ENCODE data around the gene AFM. TPM values are rescaled to one million over a fixed set of nuclear protein-coding genes. Genes with fewer than 3 reads are reported as not detected.

AFM gene, protein sequence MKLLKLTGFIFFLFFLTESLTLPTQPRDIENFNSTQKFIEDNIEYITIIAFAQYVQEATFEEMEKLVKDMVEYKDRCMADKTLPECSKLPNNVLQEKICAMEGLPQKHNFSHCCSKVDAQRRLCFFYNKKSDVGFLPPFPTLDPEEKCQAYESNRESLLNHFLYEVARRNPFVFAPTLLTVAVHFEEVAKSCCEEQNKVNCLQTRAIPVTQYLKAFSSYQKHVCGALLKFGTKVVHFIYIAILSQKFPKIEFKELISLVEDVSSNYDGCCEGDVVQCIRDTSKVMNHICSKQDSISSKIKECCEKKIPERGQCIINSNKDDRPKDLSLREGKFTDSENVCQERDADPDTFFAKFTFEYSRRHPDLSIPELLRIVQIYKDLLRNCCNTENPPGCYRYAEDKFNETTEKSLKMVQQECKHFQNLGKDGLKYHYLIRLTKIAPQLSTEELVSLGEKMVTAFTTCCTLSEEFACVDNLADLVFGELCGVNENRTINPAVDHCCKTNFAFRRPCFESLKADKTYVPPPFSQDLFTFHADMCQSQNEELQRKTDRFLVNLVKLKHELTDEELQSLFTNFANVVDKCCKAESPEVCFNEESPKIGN
- not detected for total RNA-seq
- not detected for polyA plus RNA-seq
- long read RNA-seq, donor 1, result 0 reads
- long read RNA-seq, donor 2, result 0 reads
- long read RNA-seq, donor 3, result 0 reads

DNA sequence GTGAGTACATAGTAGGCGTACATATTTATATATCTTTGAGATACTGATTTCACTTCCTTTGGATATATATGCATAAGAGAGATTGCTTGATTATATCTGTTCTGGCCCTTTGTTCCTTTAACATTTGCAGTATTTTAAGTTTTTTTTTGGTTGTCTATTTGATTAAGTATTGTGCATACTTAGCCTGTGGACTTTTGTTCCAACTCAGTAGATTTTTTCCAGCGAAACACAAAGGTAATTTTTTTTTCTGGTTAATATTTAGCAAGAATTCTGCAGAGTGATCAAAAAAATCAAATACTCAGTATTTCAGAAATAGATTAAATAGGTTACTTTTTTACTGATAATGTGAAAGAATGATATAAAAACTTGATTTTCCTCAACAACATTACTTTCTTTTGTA, at the start of gene AFM:
Gene AFM (plus strand): TSS at position 388 of the 400 bp plus-strand sequence. CDS start 31 bp downstream, outside the sequence.
- no peak within 1 kb of the TSS for H3K27ac ChIP-seq
- no peaks in the 10 kb centered on the region for H3K27me3 ChIP-seq
- intact Hi-C loops (cut with DNase I), result no loop called here
- H3K4me1 ChIP-seq, result no peaks in the 10 kb centered on the region
- no peak for TF ChIP-seq POLR2A (IDR thresholded peaks at IDR 0.05)
- TF ChIP-seq, protein P1, sequence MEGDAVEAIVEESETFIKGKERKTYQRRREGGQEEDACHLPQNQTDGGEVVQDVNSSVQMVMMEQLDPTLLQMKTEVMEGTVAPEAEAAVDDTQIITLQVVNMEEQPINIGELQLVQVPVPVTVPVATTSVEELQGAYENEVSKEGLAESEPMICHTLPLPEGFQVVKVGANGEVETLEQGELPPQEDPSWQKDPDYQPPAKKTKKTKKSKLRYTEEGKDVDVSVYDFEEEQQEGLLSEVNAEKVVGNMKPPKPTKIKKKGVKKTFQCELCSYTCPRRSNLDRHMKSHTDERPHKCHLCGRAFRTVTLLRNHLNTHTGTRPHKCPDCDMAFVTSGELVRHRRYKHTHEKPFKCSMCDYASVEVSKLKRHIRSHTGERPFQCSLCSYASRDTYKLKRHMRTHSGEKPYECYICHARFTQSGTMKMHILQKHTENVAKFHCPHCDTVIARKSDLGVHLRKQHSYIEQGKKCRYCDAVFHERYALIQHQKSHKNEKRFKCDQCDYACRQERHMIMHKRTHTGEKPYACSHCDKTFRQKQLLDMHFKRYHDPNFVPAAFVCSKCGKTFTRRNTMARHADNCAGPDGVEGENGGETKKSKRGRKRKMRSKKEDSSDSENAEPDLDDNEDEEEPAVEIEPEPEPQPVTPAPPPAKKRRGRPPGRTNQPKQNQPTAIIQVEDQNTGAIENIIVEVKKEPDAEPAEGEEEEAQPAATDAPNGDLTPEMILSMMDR (IDR thresholded peaks at IDR 0.05), result no peak
- 45 to 49% (median 47%) methylated on average over 2 of the region's 2 CpGs for WGBS, 4 donors
- DNase-seq, result no peak
- H3K9me3 ChIP-seq, result no peaks in the 10 kb centered on the region
- H3K36me3 ChIP-seq, result no peaks in the 10 kb centered on the region
- ATAC-seq, result no peak
- H3K4me3 ChIP-seq, result no peak within 1 kb of the TSS

DNA sequence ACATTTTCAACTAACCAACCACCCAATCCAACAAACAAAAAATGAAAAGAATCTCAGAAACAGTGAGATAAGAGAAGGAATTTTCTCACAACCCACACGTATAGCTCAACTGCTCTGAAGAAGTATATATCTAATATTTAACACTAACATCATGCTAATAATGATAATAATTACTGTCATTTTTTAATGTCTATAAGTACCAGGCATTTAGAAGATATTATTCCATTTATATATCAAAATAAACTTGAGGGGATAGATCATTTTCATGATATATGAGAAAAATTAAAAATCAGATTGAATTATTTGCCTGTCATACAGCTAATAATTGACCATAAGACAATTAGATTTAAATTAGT, 49.8 kb upstream of the AFM start:
- H3K4me1 ChIP-seq, result no peaks in the 10 kb centered on the region
- H3K4me3 ChIP-seq, result no peak overlapping the region
- WGBS, 4 donors, result 37 to 48% (median 46%) methylated on average over 1 of the region's 1 CpG
- H3K36me3 ChIP-seq, result no peaks in the 10 kb centered on the region
- DNase-seq, result no peak
- no peak for ATAC-seq
- TF ChIP-seq POLR2A (IDR thresholded peaks at IDR 0.05), result no peak
- TF ChIP-seq, protein P1 (IDR thresholded peaks at IDR 0.05), result no peak
- no peaks in the 10 kb centered on the region for H3K9me3 ChIP-seq
- no peak overlapping the region for H3K27ac ChIP-seq
- no peaks in the 10 kb centered on the region for H3K27me3 ChIP-seq
- intact Hi-C loops (cut with DNase I), result no loop called here

DNA sequence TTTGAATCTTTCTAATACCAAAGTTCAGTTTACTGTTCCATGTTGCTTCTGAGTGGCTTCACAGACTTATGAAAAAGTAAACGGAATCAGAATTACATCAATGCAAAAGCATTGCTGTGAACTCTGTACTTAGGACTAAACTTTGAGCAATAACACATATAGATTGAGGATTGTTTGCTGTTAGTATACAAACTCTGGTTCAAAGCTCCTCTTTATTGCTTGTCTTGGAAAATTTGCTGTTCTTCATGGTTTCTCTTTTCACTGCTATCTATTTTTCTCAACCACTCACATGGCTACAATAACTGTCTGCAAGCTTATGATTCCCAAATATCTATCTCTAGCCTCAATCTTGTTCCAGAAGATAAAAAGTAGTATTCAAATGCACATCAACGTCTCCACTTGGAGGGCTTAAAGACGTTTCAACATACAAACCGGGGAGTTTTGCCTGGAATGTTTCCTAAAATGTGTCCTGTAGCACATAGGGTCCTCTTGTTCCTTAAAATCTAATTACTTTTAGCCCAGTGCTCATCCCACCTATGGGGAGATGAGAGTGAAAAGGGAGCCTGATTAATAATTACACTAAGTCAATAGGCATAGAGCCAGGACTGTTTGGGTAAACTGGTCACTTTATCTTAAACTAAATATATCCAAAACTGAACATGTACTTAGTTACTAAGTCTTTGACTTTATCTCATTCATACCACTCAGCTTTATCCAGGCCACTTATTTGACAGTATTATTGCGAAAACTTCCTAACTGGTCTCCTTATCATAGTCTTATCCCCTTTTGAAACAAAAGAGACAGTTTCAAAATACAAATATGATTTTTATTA, 49.2 kb upstream of the AFM start:
- Histone ChIP-seq H3K9me3 (no peaks in the 10 kb centered on the region), H3K27ac (no peak overlapping the region), H3K4me3 (no peak overlapping the region), H3K27me3 (no peaks in the 10 kb centered on the region), H3K36me3 (no peaks in the 10 kb centered on the region), H3K4me1 (no peaks in the 10 kb centered on the region)
- 59 to 72% (median 66%) methylated on average over 5 of the region's 5 CpGs for WGBS, 4 donors
- ATAC-seq (no peak), DNase-seq (no peak)
- intact Hi-C loops (cut with DNase I), result no loop called here
- TF ChIP-seq, protein P1 (IDR thresholded peaks at IDR 0.05), result no peak
- no peak for TF ChIP-seq POLR2A (IDR thresholded peaks at IDR 0.05)

DNA sequence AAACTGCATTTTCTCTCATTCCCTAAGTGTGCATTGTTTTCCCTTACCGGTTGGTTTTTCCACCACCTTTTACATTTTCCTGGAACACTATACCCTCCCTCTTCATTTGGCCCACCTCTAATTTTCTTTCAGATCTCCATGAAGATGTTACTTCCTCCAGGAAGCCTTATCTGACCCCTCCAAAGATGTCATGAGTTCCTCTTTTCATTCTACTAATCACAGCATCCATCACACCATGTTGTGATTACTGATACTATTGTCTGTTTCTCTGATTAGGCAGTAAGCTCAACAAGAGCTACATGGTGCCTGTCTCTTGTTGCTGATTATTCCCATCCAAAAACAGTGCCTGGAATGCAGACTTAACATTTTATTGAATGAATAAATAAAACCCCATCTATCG, 48.4 kb upstream of the AFM start:
- intact Hi-C loops (cut with DNase I), result no loop called here
- Histone ChIP-seq H3K27ac (no peak overlapping the region), H3K4me3 (no peak overlapping the region), H3K36me3 (no peaks in the 10 kb centered on the region), H3K27me3 (no peaks in the 10 kb centered on the region), H3K4me1 (no peaks in the 10 kb centered on the region), H3K9me3 (no peaks in the 10 kb centered on the region)
- 55 to 81% (median 61%) methylated on average over 2 of the region's 2 CpGs for WGBS, 4 donors
- TF ChIP-seq POLR2A (IDR thresholded peaks at IDR 0.05), result no peak
- TF ChIP-seq, protein P1 (IDR thresholded peaks at IDR 0.05), result no peak
- ATAC-seq (no peak), DNase-seq (no peak)

Data from heart left ventricle (tissue), 16 donors.